ENCODE results near the gene LACRT. TPM values are rescaled to one million over a fixed set of nuclear protein-coding genes. Genes with fewer than 3 reads are reported as not detected.

Gene LACRT
- total RNA-seq, 1 donor from 2014 or later: not detected

DNA sequence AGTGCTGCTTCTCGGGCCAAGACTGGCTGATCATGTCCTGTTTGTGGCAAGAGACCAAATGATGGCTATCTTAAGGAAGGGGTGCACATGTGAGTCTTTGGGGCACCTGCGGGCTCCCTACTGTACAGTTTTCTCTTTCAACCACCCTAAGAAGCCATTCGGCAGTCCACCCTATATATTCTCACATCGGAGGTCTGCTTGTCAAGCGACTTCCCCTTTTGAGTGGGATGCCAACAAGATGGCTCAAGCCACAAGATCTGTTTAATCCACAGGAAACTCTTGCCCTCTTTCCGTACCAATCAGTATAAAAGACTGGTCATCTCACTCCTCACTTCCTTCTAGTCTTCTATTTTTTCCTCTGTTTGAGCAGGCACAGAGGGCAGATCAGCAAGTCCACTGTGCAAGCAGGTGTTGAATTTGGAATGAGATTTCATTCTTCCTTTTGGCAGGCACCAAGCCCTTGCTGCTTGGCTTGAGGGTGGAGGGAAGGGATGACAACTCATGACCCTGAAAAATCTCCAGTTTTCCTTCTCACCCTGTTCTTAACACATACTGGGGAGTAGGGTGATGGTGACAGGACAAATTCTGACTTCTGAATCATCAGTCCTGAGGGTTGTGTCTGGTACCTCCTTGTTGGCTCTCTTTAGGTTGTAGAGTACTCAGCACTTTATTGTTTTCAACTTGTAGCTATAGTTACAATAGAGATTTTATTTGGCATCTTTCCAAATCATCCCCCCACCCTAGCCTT is 17.6 kb downstream of the LACRT start:
- H3K27me3 Mint-ChIP-seq: peaks cover 65% of the 10 kb centered on the region
- TF ChIP-seq, protein P1, sequence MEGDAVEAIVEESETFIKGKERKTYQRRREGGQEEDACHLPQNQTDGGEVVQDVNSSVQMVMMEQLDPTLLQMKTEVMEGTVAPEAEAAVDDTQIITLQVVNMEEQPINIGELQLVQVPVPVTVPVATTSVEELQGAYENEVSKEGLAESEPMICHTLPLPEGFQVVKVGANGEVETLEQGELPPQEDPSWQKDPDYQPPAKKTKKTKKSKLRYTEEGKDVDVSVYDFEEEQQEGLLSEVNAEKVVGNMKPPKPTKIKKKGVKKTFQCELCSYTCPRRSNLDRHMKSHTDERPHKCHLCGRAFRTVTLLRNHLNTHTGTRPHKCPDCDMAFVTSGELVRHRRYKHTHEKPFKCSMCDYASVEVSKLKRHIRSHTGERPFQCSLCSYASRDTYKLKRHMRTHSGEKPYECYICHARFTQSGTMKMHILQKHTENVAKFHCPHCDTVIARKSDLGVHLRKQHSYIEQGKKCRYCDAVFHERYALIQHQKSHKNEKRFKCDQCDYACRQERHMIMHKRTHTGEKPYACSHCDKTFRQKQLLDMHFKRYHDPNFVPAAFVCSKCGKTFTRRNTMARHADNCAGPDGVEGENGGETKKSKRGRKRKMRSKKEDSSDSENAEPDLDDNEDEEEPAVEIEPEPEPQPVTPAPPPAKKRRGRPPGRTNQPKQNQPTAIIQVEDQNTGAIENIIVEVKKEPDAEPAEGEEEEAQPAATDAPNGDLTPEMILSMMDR (IDR thresholded peaks at IDR 0.05; ENCODE audit: unreplicated experiment): no peak
- H3K9me3 Mint-ChIP-seq (ENCODE audit: low read depth): no peaks in the 10 kb centered on the region
- no peaks in the 10 kb centered on the region for H3K36me3 Mint-ChIP-seq (ENCODE audit: insufficient read depth)
- H3K4me1 Mint-ChIP-seq (ENCODE audit: low read depth): peaks cover 1% of the 10 kb centered on the region
- H3K27ac Mint-ChIP-seq: no peak overlapping the region
- no peak for DNase-seq (ENCODE audit: low spot score, unreplicated experiment)
- H3K4me3 Mint-ChIP-seq (ENCODE audit: low read depth): no peak overlapping the region

DNA sequence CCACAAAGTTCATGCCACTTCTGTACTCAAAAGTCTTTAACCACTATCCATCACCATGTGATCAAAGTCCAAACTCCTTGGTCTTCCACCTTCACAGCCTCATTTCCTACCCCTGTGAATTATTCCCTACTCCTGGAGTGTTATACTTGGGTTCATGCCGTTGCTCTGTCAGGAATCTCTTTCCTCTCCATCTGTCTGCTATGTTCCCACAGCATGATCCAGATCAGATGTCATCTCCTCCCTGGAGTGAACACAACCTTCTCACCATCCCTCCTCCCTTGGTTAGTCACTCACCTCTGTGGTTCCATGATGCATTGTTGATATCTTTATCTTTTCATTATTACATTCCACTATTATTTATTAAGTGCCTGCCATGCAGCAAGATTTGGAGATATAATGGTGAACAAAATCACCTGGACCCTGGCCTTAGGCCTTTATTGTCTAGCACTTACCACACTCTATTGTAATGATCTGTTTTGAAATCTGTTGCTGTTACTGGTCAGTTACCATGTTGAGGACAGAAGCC is 22.4 kb downstream of the LACRT start:
- Mint-ChIP-seq H3K9me3 (ENCODE audit: low read depth) (no peaks in the 10 kb centered on the region), H3K36me3 (ENCODE audit: insufficient read depth) (no peaks in the 10 kb centered on the region), H3K27ac (no peak overlapping the region), H3K4me3 (ENCODE audit: low read depth) (no peak overlapping the region), H3K4me1 (ENCODE audit: low read depth) (peaks cover 12% of the 10 kb centered on the region), H3K27me3 (peaks cover 79% of the 10 kb centered on the region)
- TF ChIP-seq, protein P1 (IDR thresholded peaks at IDR 0.05; ENCODE audit: unreplicated experiment): no peak
- no peak for DNase-seq (ENCODE audit: low spot score, unreplicated experiment)

DNA sequence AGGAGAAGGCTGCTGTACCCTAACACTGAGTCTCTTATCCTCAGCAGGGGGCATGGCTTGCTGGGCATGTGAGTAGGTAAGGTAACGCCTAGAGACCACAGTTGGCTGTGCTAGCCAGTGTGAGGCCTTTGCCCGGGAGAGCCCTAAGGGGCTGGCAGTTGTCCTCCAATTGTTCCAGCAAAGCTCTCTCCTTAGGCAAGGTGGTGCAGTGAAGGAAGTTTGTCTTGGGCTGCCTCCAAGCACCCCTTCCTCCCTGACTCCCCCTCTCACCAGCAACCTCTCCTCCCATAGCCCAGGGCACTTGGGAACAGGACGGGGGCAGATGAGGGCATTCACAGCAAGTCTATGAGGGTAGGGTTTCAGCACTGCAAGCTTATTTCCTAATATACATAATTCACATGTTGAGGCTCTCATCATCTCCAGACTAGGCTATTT is 23.0 kb downstream of the LACRT start:
- H3K27me3 Mint-ChIP-seq: peaks cover 79% of the 10 kb centered on the region
- no peak for DNase-seq (ENCODE audit: low spot score, unreplicated experiment)
- no peaks in the 10 kb centered on the region for H3K36me3 Mint-ChIP-seq (ENCODE audit: insufficient read depth)
- TF ChIP-seq, protein P1 (IDR thresholded peaks at IDR 0.05; ENCODE audit: unreplicated experiment): no peak
- peaks cover 12% of the 10 kb centered on the region for H3K4me1 Mint-ChIP-seq (ENCODE audit: low read depth)
- no peak overlapping the region for H3K27ac Mint-ChIP-seq
- no peak overlapping the region for H3K4me3 Mint-ChIP-seq (ENCODE audit: low read depth)
- H3K9me3 Mint-ChIP-seq (ENCODE audit: low read depth): no peaks in the 10 kb centered on the region

DNA sequence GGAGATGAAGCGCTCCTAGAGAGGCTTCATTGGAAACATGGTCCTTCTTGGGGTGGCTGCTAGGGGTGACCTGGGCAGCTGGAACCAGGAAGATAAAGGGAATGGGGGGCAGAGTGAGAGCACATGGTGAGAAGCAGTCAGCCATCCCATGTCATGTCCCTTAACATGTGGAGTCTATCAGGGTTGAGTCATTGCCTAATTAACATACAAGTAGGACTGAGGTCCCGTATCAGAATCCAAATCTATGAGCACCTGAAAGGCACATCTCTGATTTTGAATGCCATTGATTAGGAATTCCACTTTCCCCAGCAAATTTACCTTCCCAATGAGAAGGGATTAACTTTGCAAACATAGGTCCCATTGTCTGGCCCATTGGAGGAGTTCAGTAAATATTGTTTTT is 25.9 kb downstream of the LACRT start:
- Mint-ChIP-seq H3K27ac (no peak overlapping the region), H3K4me1 (ENCODE audit: low read depth) (peaks cover 11% of the 10 kb centered on the region), H3K9me3 (ENCODE audit: low read depth) (no peaks in the 10 kb centered on the region), H3K27me3 (peaks cover 73% of the 10 kb centered on the region), H3K36me3 (ENCODE audit: insufficient read depth) (no peaks in the 10 kb centered on the region), H3K4me3 (ENCODE audit: low read depth) (no peak overlapping the region)
- TF ChIP-seq, protein P1 (IDR thresholded peaks at IDR 0.05; ENCODE audit: unreplicated experiment): no peak
- no peak for DNase-seq (ENCODE audit: low spot score, unreplicated experiment)

DNA sequence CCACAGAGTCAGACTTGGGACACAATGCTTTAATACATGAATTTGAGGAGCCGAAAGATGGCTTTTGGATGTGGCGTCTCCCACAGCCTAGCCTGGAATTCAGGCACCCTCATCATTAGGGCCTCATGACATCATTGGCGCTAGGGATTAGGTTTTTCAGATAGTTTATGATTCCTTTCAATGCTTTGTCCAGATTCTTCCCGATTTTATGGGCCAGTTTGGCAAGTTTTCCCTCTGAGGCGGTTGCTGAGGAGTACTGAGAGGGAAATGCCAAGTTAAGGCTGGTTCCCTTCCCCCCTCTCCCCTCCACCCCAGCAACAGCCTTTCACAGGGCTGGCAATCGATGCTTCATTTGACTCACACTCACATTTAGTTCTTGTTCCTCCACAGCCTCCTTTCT is 26.5 kb downstream of the LACRT start:
- Mint-ChIP-seq H3K4me3 (ENCODE audit: low read depth) (no peak overlapping the region), H3K27me3 (peaks cover 68% of the 10 kb centered on the region), H3K27ac (no peak overlapping the region), H3K36me3 (ENCODE audit: insufficient read depth) (no peaks in the 10 kb centered on the region), H3K4me1 (ENCODE audit: low read depth) (peaks cover 11% of the 10 kb centered on the region), H3K9me3 (ENCODE audit: low read depth) (no peaks in the 10 kb centered on the region)
- no peak for DNase-seq (ENCODE audit: low spot score, unreplicated experiment)
- TF ChIP-seq, protein P1 (IDR thresholded peaks at IDR 0.05; ENCODE audit: unreplicated experiment): no peak
